ENCODE measurements around the gene ACTR8. TPM values are rescaled to one million over a fixed set of nuclear protein-coding genes. Genes with fewer than 3 reads are reported as not detected.

Gene ACTR8
- total and polyA plus RNA-seq, 11 donors = 12.0 to 48.2 (median 28.2) TPM

GRCh38 chr3:53821631-53822121 is 60.3 kb downstream of the ACTR8 start:
- Histone ChIP-seq H3K4me3 (no peak overlapping the region), H3K27me3 (no peaks in the 10 kb centered on the region), H3K9me3 (no peaks in the 10 kb centered on the region), H3K4me1 (no peaks in the 10 kb centered on the region), H3K36me3 (no peaks in the 10 kb centered on the region), H3K27ac (no peak overlapping the region)
- ATAC-seq = peak in 3 of 4 donors; percentile 32 to 69 (median 47)
- peak in 1 of 5 donors; percentile 51 for DNase-seq
- intact Hi-C loops (cut with DNase I) = loop anchor here in 1 of 10 donors (1.0 kb wide), 1 partner anchor 32 kb away; no protein-coding TSS in a partner anchor
- no peak for TF ChIP-seq CTCF (IDR thresholded peaks at IDR 0.05)
- TF ChIP-seq POLR2A (IDR thresholded peaks at IDR 0.05) = no peak
- 52 to 60% (median 58%) methylated on average over 4 to 5 of the region's 5 CpGs for WGBS, 4 donors

GRCh38 chr3:53820756-53821580 is 61.0 kb downstream of the ACTR8 start:
- no peaks in the 10 kb centered on the region for H3K4me1 ChIP-seq
- no peak overlapping the region for H3K27ac ChIP-seq
- H3K4me3 ChIP-seq = no peak overlapping the region
- no peaks in the 10 kb centered on the region for H3K9me3 ChIP-seq
- TF ChIP-seq POLR2A (IDR thresholded peaks at IDR 0.05) (no peak), CTCF (IDR thresholded peaks at IDR 0.05) (no peak)
- no peak for DNase-seq
- no peaks in the 10 kb centered on the region for H3K36me3 ChIP-seq
- intact Hi-C loops (cut with DNase I) = no loop called here
- ATAC-seq = no peak
- WGBS, 4 donors = 76 to 85% (median 78%) methylated on average over 16 to 21 of the region's 21 CpGs
- H3K27me3 ChIP-seq = no peaks in the 10 kb centered on the region

- TF ChIP-seq POLR2A (IDR thresholded peaks at IDR 0.05) (no peak), CTCF (IDR thresholded peaks at IDR 0.05) (no peak)
- H3K27ac ChIP-seq = no peak overlapping the region
- no peaks in the 10 kb centered on the region for H3K4me1 ChIP-seq
- intact Hi-C loops (cut with DNase I) = no loop called here
- no peaks in the 10 kb centered on the region for H3K27me3 ChIP-seq
- WGBS, 4 donors = 89 to 93% (median 92%) methylated on average over 4 to 5 of the region's 5 CpGs
- no peak for DNase-seq
- H3K36me3 ChIP-seq = no peaks in the 10 kb centered on the region
- no peak for ATAC-seq
- H3K4me3 ChIP-seq = no peak overlapping the region
- no peaks in the 10 kb centered on the region for H3K9me3 ChIP-seq
Observed at GRCh38 chr3:53820084-53820483, 61.9 kb downstream of the ACTR8 start.

GRCh38 chr3:53819163-53819868 is 62.6 kb downstream of the ACTR8 start:
- TF ChIP-seq POLR2A (IDR thresholded peaks at IDR 0.05) (no peak), CTCF (IDR thresholded peaks at IDR 0.05) (no peak)
- ATAC-seq (no peak), DNase-seq (no peak)
- Histone ChIP-seq H3K27ac (no peak overlapping the region), H3K27me3 (no peaks in the 10 kb centered on the region), H3K9me3 (no peaks in the 10 kb centered on the region), H3K4me3 (no peak overlapping the region), H3K4me1 (no peaks in the 10 kb centered on the region), H3K36me3 (no peaks in the 10 kb centered on the region)
- 83 to 91% (median 88%) methylated on average over 14 of the region's 14 CpGs for WGBS, 4 donors
- intact Hi-C loops (cut with DNase I) = no loop called here

All from heart left ventricle (tissue), 16 donors.